ENCODE data around the gene FHIP1B.

Gene FHIP1B

GRCh38 chr11:6201481-6201880 is 33.0 kb downstream of the FHIP1B start:
- DNase-seq (ENCODE audit: low read depth in 2 of 2), result no peak

DNA sequence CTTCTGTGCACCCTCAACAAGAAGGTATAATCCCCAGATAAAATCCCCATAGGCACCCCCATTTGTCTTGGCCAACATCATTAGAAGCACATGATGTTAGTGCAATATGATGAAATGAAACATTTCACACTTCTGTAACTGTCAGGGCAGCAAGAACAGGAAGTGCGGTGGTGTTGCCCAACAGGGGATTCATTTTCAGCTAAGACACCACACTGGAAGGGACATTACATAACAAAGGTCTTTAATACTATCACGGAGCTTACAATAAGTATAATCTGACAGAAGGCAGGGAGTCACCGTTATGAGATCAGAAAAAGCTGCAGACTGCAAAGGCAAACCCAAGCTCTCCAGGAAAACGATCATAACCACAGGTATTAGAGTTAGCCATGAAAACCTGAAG is 33.5 kb downstream of the FHIP1B start:
- DNase-seq (ENCODE audit: low read depth in 2 of 2), result peak; percentile 13

- no peak for DNase-seq (ENCODE audit: low read depth in 2 of 2)
Observed at GRCh38 chr11:6199174-6199810, 35.1 kb downstream of the FHIP1B start, which contains the start of gene OR52W1. Gene OR52W1 (plus strand): TSS chr11:6199224. CDS start chr11:6199224, 0 bp downstream.

GRCh38 chr11:6197466-6198200 is 36.8 kb downstream of the FHIP1B start:
- DNase-seq (ENCODE audit: low read depth in 2 of 2), result no peak

DNA sequence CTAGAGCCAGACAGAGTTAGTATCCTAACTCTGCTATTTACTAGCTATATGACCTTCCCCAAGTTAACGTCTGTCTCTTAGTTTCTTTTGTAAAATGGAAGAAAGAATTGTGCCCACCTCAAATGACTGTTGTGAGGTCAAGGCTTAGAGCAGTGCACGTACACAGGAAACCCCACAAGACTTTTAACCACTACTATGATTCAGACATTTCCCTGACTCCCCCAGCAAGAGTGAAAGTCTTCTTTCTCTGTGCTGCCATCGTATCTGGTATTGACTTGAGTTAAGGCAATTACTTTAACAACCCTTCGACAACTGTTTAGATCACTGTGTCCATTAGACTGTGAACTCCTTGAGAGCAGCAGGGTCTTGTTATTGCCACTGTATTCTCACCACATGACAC is 38.0 kb downstream of the FHIP1B start:
- DNase-seq (ENCODE audit: low read depth in 2 of 2), result no peak

DNA sequence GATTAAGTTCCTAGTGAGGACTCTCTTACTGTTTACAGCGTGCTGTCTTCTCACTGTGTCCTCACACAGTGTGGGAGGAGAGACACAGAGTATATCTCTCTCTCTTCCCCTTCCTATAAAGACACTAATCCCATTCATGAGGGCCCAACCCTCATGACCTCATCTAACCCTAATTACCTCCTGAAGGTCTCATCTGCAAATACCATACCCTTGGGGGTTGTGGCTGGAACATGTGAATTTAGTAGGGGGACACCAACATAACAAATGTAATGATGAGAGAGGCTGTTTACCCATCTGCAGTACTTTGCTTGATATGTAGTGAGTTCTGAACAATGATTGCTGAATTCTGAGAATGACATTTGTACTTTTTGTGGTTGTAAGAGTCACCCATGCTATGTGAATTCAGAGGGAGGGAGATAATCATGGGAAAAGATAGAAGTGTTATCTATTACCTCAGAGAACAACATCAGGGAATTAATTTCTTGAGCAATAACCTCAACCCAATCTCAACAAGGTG is 40.3 kb downstream of the FHIP1B start:
- no peak for DNase-seq (ENCODE audit: low read depth in 2 of 2)

DNA sequence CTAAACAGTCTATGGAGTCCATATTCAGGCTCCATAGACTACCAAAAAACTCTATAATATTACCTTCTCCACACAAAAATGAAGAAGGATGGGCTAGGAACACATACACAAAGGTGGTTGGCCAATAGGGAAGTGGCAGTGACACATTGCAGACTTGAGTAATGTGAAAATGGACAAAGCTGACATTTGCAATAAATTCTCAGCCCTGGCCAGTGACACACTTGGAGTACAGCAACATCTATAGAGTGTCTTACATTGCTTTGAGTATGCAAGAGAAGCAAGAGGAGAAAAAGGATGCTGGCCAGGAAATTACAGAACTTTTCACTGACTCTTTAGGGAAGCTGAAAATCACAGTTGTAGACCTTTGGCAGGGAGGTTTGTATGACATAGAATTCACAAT is 42.7 kb downstream of the FHIP1B start:
- no peak for DNase-seq (ENCODE audit: low read depth in 2 of 2)

DNA sequence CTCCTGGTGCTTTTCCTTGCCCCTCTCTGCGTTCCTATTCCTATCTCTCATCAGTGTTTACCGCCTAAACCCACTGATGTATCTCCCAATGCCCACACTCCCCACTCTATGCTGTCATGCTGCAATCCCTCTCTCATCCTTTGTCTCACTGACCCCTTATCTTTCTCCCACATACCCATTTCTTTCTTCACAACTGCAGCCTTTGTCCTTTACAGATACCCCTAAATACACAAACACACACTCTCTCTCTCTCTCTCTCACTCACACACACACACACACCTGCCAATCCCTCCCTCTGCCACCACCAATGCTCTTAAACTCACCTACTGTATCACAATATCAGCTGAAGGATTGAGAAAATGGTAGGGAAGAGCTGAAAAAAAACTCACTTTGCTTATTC is 59.0 kb downstream of the FHIP1B start:
- no peak for DNase-seq (ENCODE audit: low read depth in 2 of 2)

DNA sequence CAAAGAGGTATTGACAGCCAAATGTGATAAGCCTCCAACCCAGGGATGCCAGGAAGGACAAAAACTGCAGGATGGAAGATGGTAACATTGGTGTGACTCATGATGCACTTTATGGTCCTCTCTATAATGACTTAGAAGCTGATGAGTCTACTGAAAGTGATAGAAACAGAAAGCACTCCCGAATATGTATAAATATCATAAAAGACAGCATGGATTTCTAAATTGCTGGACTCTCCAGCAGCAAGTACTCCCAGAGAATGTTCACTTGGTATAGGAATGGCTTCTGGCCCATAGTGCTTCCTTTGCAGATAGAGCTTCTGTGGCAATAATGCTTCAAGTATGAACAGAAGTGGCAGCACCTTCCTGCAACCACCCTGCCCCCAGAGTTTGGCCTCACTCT is 64.2 kb downstream of the FHIP1B start, which contains the start of gene OR52B2:
TSS of gene OR52B2 (minus strand) at position 101 of the 400 bp plus-strand sequence. CDS start at position 101, 0 bp downstream.
- DNase-seq (ENCODE audit: low read depth in 2 of 2), result no peak

Measured in stimulated activated CD8-positive, alpha-beta memory T cell treated with anti-CD3 and anti-CD28 coated beads, Interleukin-7, amount 100 ng/mL, for 4 hours (primary cell).